ENCODE results near the gene PTPRN2.

- TF ChIP-seq CTCF (IDR thresholded peaks at IDR 0.05) (no peak), ZFX (IDR thresholded peaks at IDR 0.05; ENCODE audit: borderline replicate concordance) (no peak)
These were observed 341.2 kb downstream of the PTPRN2 start for GRCh38 chr7:158246272-158246959.
